Hematopoietic multipotent progenitor cell treated with erythropoietin and hydrocortisone succinate and interleukin-3 and kit ligand, for 6 days (in vitro differentiated cells): ENCODE results near the gene ADAR.

Experiments
- DNase-seq: peaks from one replicate; pipeline ENCODE4 v3.0.0-alpha.2; 2015

Gene ADAR

GRCh38 chr1:154583773-154584172, 24.2 kb downstream of the ADAR start:
- DNase-seq = no peak

- no peak for DNase-seq
Observed at GRCh38 chr1:154582885-154583284, 25.1 kb downstream of the ADAR start.

GRCh38 chr1:154581766-154582165, 26.2 kb downstream of the ADAR start:
- peak; percentile 68 for DNase-seq

- no peak for DNase-seq
Observed at GRCh38 chr1:154579374-154579773, 28.6 kb downstream of the ADAR start.

- DNase-seq = no peak
Observed at GRCh38 chr1:154578058-154578418, 29.9 kb downstream of the ADAR start.

DNA sequence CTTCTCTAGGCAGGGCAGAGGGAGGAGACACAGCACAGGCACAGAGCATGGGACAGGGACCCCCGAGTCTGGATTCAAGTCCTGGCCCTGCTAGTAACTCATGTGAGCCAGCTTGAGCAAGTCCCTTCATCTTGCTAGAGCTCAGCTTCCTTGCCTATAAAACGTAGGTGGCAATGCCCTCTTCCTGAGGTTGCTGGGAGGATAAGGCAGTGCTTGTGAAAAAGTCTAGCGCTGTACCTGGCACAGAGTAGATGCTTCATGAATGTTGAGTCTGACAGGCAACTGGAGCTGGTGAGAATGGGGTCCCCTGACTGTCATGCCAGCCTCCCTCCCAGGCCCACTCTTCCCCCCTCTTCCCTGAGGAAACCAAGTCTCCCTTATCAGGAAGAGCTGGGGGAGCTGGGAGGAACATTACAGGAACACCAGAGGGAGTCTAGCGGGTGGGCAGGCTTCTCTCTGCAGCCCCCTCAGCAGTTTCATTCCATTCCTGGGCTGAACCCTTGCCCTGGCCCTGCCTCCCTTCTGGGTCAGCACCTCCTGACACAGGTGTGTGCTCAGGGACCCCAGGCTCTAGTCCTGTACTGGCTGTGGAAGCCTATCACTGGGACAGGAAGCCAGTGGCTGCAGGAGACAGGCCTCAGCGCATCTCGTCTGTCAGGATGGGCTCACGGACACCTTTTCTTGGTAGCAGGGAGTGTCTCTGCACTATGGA, 30.5 kb downstream of the ADAR start:
- no peak for DNase-seq

GRCh38 chr1:154575951-154576566, 31.9 kb downstream of the ADAR start:
- no peak for DNase-seq

DNA sequence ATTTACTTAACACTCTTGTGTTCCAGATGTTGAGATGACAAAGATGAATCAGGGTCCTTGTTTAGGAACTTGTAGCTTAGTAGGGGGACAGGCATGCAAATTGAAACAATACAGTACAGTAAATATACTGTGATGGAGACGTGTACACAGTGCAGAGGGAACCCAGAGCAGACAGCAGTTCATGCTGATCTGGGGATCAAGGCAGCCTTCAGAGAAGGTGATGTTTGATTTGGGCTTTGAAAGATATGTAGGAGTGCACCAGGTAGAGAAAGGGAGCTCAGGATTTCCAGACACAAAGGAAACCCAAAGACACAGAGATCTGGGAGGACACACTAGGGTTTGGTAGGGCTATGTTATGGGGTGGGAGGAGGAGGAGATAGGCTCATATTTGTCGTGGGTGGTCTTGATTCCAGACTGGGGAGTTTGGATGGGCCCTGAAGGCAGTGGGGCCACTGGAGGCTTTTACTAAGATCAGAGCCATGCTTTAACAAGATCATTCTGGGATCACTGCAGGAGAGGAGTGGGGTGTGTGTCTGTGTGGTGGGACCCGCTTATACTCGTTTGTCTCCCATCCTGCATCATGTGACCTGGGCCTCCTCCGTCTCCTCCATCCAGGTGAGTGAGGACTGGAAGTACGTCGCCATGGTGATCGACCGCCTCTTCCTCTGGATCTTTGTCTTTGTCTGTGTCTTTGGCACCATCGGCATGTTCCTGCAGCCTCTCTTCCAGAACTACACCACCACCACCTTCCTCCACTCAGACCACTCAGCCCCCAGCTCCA, 32.6 kb downstream of the ADAR start:
- no peak for DNase-seq

DNA sequence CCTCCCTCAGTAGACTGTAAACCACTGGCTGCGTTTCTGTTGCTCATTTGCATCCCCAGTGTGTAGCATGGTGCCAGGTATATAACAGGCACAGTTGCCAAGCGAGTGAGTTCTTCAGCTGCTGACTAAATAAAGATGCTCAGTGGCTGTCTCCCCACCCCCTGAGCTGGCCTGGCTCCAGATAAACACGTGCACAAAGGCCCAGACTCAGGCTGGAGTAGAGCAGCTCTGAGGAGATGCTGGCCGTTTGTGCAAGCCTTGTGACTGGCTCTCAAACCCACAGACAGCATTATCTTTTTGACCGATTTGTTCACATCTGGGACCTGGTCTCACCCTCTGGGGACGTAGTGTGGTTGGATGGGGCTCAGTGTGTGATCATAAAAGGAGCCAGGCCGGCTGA, 33.3 kb downstream of the ADAR start:
- peak; percentile 68 for DNase-seq

DNA sequence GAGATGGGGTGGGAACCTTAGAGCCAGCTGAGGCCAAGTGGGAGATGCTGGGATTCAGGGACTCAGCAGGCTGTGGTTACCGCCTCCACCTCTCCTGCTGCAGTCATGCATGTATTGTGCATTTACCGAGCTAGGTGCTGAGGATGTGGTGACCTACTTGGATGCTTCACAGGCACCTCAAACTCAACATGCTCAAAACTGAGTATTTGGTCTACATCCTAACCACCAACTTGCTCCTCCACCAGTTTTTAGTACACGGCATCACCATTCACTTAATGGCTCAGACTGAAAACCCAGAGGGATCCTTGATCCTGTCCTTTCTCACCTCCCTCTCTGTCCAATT, 34.8 kb downstream of the ADAR start:
- no peak for DNase-seq

- DNase-seq = no peak
Observed at GRCh38 chr1:154572468-154573167, 35.4 kb downstream of the ADAR start.

- no peak for DNase-seq
Observed at GRCh38 chr1:154571964-154572288, 36.1 kb downstream of the ADAR start.

DNA sequence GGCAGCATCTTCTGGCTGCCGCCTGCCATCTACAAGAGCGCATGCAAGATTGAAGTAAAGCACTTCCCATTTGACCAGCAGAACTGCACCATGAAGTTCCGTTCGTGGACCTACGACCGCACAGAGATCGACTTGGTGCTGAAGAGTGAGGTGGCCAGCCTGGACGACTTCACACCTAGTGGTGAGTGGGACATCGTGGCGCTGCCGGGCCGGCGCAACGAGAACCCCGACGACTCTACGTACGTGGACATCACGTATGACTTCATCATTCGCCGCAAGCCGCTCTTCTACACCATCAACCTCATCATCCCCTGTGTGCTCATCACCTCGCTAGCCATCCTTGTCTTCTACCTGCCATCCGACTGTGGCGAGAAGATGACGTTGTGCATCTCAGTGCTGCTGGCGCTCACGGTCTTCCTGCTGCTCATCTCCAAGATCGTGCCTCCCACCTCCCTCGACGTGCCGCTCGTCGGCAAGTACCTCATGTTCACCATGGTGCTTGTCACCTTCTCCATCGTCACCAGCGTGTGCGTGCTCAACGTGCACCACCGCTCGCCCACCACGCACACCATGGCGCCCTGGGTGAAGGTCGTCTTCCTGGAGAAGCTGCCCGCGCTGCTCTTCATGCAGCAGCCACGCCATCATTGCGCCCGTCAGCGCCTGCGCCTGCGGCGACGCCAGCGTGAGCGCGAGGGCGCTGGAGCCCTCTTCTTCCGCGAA, 36.6 kb downstream of the ADAR start:
- DNase-seq = no peak

DNA sequence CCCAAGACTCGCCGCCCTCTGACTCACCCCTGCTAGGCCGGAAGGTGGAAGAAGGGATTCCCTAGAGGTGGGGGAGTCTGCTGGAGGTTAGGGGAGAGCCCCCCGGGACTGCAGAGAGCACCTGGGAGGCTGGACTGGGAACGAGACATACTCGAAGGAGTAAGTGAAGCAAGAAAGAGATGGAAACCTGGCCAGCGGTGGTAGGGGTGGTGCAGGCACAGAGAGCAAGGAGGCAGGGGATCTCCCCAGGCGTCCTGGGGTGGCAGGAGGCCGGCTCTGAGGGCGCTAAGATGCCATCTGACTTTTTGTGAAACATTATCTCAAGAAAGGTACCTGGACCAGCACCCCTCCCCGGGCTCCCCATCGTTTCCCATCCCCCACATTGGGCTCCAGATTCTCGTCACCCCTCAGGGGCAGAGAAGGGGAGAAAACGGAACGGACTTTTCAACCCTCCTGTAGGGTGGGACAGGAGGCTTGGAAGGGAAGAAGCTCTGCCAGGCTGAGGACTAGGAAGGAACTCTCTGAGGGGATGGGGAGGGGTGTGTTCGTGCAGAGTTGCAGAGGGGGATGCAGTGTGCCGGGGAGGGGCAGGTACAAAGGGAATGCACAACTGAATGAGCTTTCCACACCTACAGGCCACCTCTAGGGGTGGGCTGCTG, 39.7 kb downstream of the ADAR start:
- no peak for DNase-seq

DNA sequence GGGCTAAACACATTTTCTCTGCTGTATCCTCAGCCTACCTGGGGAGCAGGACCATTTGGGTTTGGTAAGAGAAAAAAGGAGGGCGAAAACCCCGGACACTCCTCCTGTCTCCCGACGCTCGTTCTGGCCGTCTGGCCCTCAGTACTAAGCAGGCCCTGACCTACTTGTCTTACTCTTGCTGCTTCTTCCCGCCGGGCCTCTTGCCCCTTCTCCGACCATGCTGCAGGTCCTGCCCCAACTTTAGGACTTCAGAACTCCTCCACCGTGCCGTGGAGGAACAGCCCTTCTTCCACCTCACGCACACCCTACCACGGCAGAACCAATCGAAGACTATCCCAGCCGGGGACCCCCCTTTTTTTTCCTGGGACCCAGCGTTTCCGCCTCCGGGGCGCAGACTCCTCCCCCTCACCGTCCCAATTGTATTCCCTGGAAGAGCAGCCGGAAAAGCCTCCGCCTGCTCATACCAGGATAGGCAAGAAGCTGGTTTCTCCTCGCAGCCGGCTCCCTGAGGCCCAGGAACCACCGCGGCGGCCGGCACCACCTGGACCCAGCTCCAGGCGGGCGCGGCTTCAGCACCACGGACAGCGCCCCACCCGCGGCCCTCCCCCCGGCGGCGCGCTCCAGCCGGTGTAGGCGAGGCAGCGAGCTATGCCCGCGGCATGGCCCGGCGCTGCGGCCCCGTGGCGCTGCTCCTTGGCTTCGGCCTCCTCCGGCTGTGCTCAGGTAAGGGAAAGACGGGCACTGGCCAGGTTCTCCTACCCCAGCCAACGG, 40.4 kb downstream of the ADAR start, which contains the start of gene CHRNB2:
Gene CHRNB2, plus strand, starts transcription at position 393 of the 771 bp plus-strand sequence. Its CDS starts 267 bp downstream, at position 660.
- DNase-seq = peak; percentile 71

DNA sequence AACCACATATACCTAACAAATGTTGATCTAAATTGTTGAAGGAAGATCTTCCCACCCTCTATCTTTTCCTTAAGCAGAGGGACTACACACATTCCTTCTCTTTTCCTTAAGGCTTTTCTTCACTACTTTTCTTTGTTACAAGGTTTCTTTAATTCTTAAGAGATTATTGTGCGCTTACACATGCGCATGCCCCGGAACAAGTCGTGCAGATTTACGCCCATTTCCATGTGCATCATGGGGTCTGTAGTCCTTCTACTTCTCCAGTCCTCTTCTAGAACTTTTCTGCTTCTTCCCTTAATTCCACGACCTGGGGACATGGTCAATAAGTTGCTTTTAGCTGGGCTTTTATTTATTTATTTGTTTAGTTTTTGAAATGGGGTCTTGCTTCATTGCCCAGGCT, 42.1 kb downstream of the ADAR start:
- DNase-seq = no peak

- peak; percentile 97 for DNase-seq
Observed at GRCh38 chr1:154559466-154560044, 48.4 kb downstream of the ADAR start.

GRCh38 chr1:154558720-154559465, 49.1 kb downstream of the ADAR start:
- peak; percentile 99 for DNase-seq

DNA sequence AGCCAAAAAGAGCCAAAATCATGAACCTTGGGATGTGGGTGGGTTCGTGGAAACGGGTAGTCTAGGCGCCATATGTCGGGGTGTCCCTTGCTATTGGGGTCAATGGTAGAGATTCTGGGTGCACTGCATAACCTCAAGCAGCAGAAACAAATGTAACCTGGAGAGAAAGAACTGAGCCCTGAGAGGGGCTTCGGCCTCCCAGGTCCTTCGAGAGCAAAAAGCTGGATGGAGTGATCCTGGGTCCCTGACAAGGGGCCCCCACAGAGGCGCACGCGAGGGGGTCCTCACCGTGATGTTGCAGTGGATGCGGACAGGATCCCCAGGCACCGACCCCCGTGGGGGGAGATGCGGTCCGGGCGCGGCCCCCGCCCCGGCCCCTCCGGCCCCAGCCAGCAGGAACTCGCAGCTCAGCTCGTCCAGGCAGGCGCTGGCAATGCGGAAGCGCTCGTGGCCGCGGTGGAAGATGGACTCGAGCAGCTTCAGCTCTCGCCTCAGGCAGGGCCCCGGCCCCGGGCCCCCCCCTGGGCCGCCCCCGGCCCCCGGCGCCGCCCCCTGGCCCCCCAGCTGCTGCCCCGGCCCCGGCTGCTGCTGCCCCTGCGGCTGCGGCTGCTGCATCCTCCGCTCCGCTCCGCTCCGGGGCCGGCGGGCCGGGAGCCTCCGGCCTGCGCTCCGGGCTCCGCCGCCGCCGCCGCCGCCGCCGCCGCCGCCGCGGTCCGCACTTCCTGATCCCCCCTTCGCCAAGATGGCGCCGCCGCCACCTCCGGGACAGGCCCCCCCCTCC, 49.9 kb downstream of the ADAR start, which contains the start of gene UBE2Q1:
Gene UBE2Q1, minus strand, starts transcription at position 724 of the 781 bp plus-strand sequence. Its CDS starts 109 bp downstream, at position 615.
- peak; percentile 47 for DNase-seq
